ENCODE data around the gene KCTD17.

Gene KCTD17

GRCh38 chr22:37107816-37108621 lies 56.5 kb downstream of the KCTD17 start:
- no peak for DNase-seq

GRCh38 chr22:37109242-37109917 lies 57.8 kb downstream of the KCTD17 start, which contains the start of gene TMPRSS6:
TSS of gene TMPRSS6 (minus strand) at chr22:37109713. CDS start at chr22:37103417, 6,296 bp downstream.
- DNase-seq, result no peak

DNA sequence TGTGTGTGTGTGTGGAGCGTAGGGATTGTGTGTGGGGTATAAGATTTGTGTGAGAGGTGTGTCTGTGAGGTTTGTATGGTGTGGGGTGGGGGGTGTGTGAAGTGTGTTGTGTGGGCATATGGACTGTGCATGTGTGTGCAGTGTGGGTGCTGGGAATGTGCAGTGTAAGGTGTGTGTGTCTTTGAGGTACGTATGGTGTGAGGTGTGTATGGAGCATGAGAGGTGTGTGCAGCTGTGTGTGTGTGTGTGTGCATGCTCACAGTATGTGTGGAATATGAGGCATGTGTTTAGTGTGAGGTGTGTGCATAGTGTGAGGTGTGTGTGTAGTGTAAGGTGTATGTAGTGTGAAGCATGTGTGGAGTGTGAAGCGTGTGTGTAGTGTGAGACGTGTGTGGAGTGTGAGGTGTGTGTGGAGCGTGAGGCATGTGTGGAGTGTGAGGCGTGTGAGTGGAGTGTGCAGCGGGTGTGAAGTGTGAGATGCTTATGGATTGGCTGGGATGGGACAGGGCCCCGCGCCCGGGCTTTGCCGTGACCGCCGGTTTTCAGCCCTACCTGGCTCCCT lies 59.7 kb downstream of the KCTD17 start:
- no peak for DNase-seq

DNA sequence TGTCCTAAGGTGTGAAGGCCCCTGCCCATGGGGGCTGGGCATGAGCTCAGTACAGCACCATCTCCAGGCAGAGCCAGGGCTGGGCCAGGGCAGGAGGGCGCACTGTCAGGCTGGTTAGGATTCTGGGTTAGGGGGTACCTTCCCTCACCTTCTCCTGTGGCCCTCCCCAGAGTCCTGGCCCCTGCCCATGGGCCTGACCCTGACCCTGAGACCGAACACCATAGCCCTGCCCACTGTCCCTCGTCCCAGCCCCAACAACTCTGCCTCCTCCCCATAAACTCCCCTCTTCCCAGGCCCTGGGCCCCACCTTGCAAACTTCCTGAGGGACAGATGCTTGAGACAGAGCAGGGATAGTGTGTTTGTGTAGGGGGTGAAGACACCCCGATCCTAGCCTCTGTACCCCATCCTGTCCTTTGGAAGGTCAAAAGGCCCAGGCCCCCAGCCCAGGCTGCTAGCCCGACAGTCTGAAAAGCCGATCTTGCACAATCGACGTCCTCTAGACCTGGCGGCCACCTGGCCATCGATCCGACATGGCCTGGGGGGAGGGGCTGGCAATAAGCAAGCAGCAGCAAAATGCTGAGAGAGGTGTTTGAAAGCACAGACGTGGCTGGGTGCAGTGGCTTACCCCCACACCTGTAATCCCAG lies 60.7 kb downstream of the KCTD17 start:
- no peak for DNase-seq

Data from SHP77 treated with DMSO at 0.1 percent for 48 hours (cell line).